GM20431 (cell line): ENCODE measurements around the gene LEMD1.

Experiments
- in situ Hi-C: fragments of 300-500 bp; cut with MseI, MboI; formaldehyde crosslinking; loops from one replicate; pipeline ENCODE4 v1.15.0; 2020; ENCODE audit warnings: low sequenced_read_pairs; ENCODE audit not compliant: unreplicated experiment

LEMD1 gene

GRCh38 chr1:205340676-205341075 lies 81.2 kb downstream of the LEMD1 start:
- in situ Hi-C loops = no loop called here

GRCh38 chr1:205339717-205340116 lies 82.1 kb downstream of the LEMD1 start:
- in situ Hi-C loops = no loop called here

- in situ Hi-C loops = no loop called here
Observed at GRCh38 chr1:205339197-205339702, 82.6 kb downstream of the LEMD1 start.

- in situ Hi-C loops = no loop called here
Observed at GRCh38 chr1:205338011-205338410, 83.8 kb downstream of the LEMD1 start.

GRCh38 chr1:205337481-205337880 lies 84.4 kb downstream of the LEMD1 start:
- in situ Hi-C loops = no loop called here

GRCh38 chr1:205335692-205336091 lies 86.2 kb downstream of the LEMD1 start:
- in situ Hi-C loops = no loop called here

- in situ Hi-C loops = no loop called here
Observed at GRCh38 chr1:205332015-205332791, 89.7 kb downstream of the LEMD1 start.
